GM18870 (cell line): ENCODE measurements around the gene ACAD9.
"Not testable (repeated sequence)": the region's sequence is repeated elsewhere in the genome, so short reads cannot be mapped to it uniquely, and the experiment has no call there.

Source experiments
- ATAC-seq: cut with Tn5 transposase; IDR thresholded peaks from one replicate; pipeline ENCODE4 v1.9.1; 2021; ENCODE audit warnings: moderate library complexity; ENCODE audit not compliant: unreplicated experiment

Gene ACAD9

GRCh38 chr3:128889139-128889894 is 9.9 kb downstream of the ACAD9 start:
- no peak for ATAC-seq

- no peak for ATAC-seq
Observed at GRCh38 chr3:128895843-128896697, 16.6 kb downstream of the ACAD9 start.

- no peak for ATAC-seq
Observed at GRCh38 chr3:128902426-128902825, 23.0 kb downstream of the ACAD9 start.

GRCh38 chr3:128903501-128903900 is 24.1 kb downstream of the ACAD9 start:
- no peak for ATAC-seq

- no peak for ATAC-seq
Observed at GRCh38 chr3:128906031-128906803, 26.8 kb downstream of the ACAD9 start.

- no peak for ATAC-seq
Observed at GRCh38 chr3:128906804-128907525, 27.5 kb downstream of the ACAD9 start.

- no peak for ATAC-seq
Observed at GRCh38 chr3:128907706-128908445, 28.5 kb downstream of the ACAD9 start.

GRCh38 chr3:128908951-128909350 is 29.5 kb downstream of the ACAD9 start:
- ATAC-seq, result no peak

- ATAC-seq, result no peak
Observed at GRCh38 chr3:128910006-128910405, 30.6 kb downstream of the ACAD9 start.

GRCh38 chr3:128911911-128912310 is 32.5 kb downstream of the ACAD9 start:
- ATAC-seq, result no peak

GRCh38 chr3:128914966-128915645 is 35.7 kb downstream of the ACAD9 start:
- no peak for ATAC-seq

GRCh38 chr3:128917291-128917690 is 37.9 kb downstream of the ACAD9 start:
- ATAC-seq, result no peak

- no peak for ATAC-seq
Observed at GRCh38 chr3:128919988-128920387, 40.6 kb downstream of the ACAD9 start.

- ATAC-seq, result no peak
Observed at GRCh38 chr3:128922804-128923459, 43.5 kb downstream of the ACAD9 start.

- ATAC-seq, result no peak
Observed at GRCh38 chr3:128923576-128923975, 44.2 kb downstream of the ACAD9 start.

- ATAC-seq, result not testable (repeated sequence)
Observed at GRCh38 chr3:128923986-128924385, 44.6 kb downstream of the ACAD9 start.

- no peak for ATAC-seq
Observed at GRCh38 chr3:128929364-128929763, 49.9 kb downstream of the ACAD9 start.

GRCh38 chr3:128931046-128931445 is 51.6 kb downstream of the ACAD9 start:
- no peak for ATAC-seq
